ENCODE data around the gene SLC6A9. TPM values are rescaled to one million over a fixed set of nuclear protein-coding genes. Genes with fewer than 3 reads are reported as not detected.

The SLC6A9 gene
- total RNA-seq, 1 donor from 2014 or later: 1.8 TPM

DNA sequence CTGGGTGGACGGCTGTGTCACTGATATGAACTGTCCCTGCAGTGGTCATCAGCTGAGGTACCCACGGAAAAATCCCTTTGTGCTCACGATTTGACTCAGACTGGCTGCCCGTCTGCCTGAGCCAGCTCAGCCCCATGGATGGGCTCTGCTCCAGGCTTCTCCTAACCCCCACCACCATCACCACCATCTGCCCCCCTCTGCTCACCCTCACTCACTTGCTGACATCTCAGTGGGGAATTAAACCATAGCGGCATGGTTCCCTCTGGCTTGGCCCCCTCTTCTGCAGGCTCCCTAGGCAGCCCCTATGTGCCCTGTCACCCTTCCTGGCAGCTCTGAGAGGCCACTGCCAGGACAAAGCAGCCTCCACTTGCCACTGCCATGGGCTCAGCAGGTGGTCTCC, 17.3 kb downstream of the SLC6A9 start:
- DNase-seq (ENCODE audit: low spot score): no peak
- intact Hi-C loops (cut with DNase I): no loop called here

DNA sequence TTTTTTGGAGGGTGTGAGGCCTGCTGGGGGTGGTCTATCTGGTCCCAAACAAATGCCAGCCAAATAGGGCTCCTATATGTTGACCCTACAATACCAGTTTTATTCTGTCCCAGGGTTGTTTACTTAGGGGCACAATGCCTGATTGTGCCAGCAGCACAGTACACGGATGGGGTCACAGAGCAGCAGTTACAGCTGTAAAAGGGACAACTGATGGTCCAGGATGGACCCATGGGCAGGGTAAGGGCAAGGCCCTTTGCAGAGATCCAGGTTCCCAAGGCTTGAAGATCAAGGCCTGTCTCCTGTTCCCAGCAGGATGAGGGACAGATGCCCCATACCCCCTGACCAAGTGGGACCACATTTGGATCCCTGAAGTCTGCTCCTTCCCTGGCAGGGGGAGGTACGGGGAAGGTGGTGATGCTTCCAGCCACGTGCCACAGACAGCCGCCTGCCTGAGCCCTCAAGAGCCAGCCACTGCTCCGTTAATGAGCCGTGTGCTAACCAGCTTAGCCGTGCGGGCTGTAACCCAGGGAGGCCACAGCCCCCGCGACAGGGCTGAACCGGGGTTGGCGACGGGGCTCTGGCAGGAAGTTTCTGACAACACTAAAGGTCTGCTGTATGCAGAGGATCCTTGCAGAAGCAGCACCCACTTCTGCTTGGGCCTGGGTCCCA, 18.2 kb downstream of the SLC6A9 start:
- DNase-seq (ENCODE audit: low spot score): no peak
- intact Hi-C loops (cut with DNase I): no loop called here

- intact Hi-C loops (cut with DNase I): no loop called here
- DNase-seq (ENCODE audit: low spot score): no peak
Observed at GRCh38 chr1:44012404-44012803, 18.9 kb downstream of the SLC6A9 start.

GRCh38 chr1:44010935-44011471, 20.3 kb downstream of the SLC6A9 start:
- intact Hi-C loops (cut with DNase I): no loop called here
- DNase-seq (ENCODE audit: low spot score): no peak

GRCh38 chr1:44008259-44008658, 23.0 kb downstream of the SLC6A9 start:
- no peak for DNase-seq (ENCODE audit: low spot score)
- intact Hi-C loops (cut with DNase I): no loop called here

DNA sequence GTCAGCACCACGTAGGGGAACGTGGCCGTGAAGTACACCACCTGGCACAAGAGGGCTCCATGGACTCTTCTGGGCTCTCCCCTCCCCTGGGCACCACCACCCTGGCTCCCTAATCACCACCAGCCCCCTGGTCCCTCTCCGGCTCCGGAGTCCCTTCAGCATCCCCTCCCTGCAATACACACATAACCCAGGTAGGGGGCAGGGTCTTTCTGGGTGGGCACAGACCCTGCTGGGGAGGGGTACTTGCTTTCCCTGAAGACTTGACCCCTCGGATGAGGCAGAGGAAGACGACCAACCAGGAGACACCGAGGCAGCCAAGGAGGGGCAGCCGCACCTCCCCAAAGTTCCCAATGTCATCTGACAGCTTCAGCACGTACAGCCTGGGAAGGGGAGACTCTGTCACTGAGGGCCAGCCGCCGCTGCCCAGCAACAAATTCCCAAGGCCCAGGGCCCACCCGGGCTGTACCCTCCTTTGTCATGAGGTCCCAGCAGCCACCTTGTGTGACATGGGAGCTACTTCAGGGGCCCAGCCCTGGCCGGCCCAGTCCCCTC, 28.6 kb downstream of the SLC6A9 start:
- intact Hi-C loops (cut with DNase I): no loop called here
- DNase-seq (ENCODE audit: low spot score): no peak

DNA sequence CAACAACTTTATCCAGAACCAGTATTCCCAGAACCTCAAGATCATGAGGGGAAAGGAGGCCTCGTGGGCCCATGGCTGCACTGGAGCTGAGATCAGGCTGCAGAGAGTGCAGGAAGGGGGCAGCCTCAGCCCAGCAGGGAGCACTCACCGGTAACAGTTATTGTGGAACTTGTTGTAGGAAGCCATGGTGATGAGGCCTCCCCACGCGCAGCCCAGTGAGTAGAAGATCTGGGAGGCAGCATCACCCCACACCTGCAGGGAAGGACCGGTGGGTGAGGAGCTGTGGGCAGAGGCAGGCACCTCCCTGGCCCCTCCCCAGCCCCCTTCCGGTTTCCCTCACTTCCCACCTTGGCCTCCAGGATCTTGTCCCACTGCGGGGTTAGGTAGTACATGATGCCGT, 29.1 kb downstream of the SLC6A9 start:
- intact Hi-C loops (cut with DNase I): no loop called here
- DNase-seq (ENCODE audit: low spot score): no peak

GRCh38 chr1:44000122-44000665, 31.1 kb downstream of the SLC6A9 start:
- intact Hi-C loops (cut with DNase I): no loop called here
- no peak for DNase-seq (ENCODE audit: low spot score)

- intact Hi-C loops (cut with DNase I): no loop called here
- DNase-seq (ENCODE audit: low spot score): no peak
Observed at GRCh38 chr1:43999455-43999854, 31.8 kb downstream of the SLC6A9 start.

DNA sequence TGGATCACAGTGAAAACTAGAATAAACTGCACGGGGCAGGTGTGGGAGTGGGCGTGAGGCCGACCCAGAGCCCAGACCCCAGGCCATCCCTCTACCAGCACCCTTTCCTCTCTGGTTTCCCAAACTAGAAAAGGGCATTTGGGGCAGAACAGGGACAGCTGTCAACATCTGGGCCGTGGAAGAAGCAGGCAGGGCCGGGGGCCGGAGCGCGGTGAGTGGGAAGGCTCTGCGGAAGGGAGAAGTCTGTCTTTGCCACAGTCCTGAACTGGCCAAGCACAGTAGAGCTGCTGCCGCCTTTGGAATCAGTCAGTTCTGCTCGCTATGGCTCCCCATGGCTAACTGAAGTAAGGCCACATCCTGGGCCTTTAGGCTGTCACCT, 33.3 kb downstream of the SLC6A9 start:
- DNase-seq (ENCODE audit: low spot score): no peak
- intact Hi-C loops (cut with DNase I): no loop called here

GRCh38 chr1:43997295-43997999, 33.8 kb downstream of the SLC6A9 start:
- DNase-seq (ENCODE audit: low spot score): no peak
- intact Hi-C loops (cut with DNase I): no loop called here

DNA sequence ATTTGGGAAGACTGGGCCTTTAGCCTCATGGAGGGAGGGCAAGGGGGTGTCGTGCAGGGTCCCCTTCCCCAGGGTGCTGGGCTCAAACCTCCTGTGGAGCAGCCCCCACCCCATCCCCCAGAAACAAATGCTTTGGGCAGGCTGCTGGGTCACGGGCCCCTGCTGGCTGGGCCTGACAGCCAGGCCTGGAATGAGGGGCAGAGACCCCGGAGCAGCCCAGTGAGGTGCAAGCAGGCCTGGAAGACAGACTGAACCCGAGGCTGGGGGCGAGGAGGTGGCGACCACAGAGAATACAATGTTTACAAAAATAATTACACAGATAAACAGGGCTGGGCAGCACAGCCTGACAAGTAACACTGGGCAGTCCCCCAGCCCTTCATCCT, 34.5 kb downstream of the SLC6A9 start:
- no peak for DNase-seq (ENCODE audit: low spot score)
- intact Hi-C loops (cut with DNase I): no loop called here

DNA sequence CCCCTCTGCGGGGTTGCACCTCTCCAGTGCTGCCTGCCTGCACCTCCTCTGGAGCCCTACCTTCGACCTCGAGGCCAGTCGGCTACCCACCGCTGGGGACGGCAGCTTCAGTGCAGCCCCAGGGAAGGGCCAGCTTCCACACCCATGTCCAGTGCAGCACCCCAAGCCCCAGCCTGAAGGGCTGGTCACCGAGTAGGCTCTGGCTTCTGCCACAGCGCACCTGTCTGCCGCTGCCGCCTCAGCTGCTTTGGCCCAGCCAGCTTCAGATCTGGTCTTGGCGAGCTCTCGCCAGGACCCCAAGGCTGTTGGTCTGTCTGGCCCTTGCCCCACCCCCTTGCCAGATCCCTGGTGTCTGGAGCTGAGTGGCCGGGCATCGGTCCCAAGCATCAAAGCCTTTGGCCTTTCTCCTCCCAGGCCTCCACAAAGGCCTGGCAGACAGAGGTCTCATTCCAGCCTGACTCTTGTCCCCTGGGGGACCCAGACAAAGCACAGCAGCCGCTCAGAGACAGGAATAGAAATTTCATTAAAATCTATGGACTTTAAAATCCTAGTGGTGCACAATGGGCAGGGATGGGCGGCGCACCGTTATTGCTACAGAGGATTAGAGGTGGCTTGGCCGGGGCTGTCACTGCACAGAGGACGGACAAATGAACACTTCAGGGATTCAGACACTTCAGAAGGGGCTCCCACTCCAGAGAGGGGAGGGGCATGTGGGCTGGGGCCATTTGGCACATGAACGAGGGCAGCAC, 35.1 kb downstream of the SLC6A9 start:
- no peak for DNase-seq (ENCODE audit: low spot score)
- intact Hi-C loops (cut with DNase I): no loop called here

DNA sequence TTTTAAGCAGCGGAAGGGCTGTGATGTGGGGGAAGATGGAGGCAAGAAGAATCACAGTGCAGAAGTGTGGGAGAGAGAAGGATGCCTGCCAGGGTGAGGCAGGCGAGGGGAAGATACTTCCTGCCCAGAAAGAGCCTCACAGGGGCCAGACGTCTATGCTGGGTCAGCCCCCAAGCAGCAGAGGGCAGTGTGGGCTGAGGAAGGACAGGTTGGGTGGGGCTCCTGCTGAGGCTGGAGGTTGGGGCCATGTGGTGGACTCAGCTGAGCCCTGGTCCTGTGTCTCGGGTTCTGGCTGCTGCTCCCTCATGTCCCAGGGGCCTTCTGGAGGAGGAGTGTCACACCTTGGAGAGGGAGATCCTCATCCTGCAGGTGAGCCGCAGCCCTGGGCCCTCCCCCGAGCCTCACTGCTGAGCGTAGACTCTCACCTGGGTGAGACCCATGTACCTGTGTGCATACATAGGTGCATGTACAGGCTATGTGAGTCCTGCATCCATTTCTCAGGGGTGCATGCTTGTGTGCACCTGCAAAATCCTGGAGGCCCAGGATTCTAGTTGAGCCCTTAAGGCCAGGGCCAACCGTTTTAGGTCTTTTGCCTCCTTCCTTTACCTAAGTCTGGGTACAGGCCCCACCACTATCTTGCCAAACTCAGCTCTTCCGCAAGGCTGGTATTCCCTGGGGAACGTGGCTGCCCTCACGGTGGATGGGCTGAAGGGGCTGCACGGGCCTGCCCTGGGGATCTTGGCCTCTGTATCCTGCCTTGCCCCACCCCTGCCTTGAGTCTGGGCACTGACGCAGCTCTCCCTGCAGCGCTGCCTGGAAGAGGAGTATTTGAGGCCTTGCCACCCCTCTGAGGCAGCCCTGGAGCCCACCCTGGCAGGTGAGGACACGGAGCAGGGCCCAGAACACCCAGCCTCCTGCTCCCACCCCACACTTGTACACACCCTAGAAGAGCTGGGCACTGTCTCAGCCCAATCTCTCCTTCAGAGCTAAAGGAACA, 36.2 kb downstream of the SLC6A9 start:
- intact Hi-C loops (cut with DNase I): no loop called here
- no peak for DNase-seq (ENCODE audit: low spot score)

GRCh38 chr1:43994071-43994470, 37.2 kb downstream of the SLC6A9 start:
- DNase-seq (ENCODE audit: low spot score): no peak
- intact Hi-C loops (cut with DNase I): no loop called here

GRCh38 chr1:43993206-43993914, 37.9 kb downstream of the SLC6A9 start:
- no peak for DNase-seq (ENCODE audit: low spot score)
- intact Hi-C loops (cut with DNase I): no loop called here

DNA sequence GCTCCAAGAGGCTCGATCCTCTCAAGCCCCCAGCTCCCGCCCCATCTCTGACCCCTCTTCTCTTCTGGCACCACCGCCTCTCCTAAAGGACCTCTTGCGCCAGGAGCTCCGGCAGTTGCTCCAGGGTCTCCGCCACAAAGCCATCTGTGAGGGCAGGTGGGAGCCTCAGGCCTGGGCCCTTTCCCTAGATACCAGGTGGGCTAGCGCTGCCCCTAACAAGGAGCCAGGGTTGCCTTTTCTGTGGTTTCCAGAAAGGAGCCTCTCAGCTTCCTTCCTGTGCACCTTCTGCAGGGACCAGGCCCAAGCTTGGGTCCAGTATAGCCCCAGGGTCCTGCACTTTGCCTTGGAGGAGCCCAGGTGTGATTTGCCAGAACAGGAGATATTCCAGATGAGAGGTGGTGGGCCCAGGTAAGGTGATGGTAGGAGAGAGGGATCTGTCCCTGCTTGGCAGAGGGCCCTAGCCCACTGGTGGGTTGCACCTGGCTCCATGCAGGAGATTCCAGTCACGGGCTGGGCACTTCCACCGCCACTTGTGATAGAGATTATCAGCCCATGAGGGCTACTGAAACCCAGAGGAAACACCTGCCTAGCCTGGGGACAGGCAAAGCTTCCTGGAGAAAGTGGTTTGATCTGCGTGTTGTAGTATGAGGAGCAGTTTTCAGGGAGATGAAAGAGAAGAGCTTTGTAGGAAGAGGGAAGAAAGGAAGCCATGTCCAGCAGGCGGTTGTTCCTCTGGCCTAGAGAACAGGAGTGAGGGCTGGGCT, 38.8 kb downstream of the SLC6A9 start:
- intact Hi-C loops (cut with DNase I): no loop called here
- no peak for DNase-seq (ENCODE audit: low spot score)
